Thyroid gland (tissue), 4 donors: ENCODE measurements around the gene LDHA. TPM values are rescaled to one million over a fixed set of nuclear protein-coding genes. Genes with fewer than 3 reads are reported as not detected.

Experiments
- DNase-seq, 2 donors: peaks; one replicate each; pipeline ENCODE4 v3.0.0-alpha.2; 2019
- H3K27ac ChIP-seq, 3 donors: fragments of 200-600 bp; sonication (generic); 1 replicate in 2 of 3; 2 replicates in 1 of 3; pipeline ENCODE4 v1.5.1; 2016 to 2019; ENCODE audit warnings: mild to moderate bottlenecking in 1 of 3, moderate library complexity in 1 of 3
- H3K27me3 ChIP-seq: fragments of 200-600 bp; sonication (generic); one replicate; pipeline ENCODE4 v1.5.1; 2019
- H3K36me3 ChIP-seq, 2 donors: fragments of 200-600 bp; sonication (generic); one replicate each; pipeline ENCODE4 v1.5.1; 2016 to 2019
- H3K4me1 ChIP-seq, 2 donors: fragments of 200-600 bp; sonication (generic); one replicate each; pipeline ENCODE4 v1.5.1; 2017 to 2019
- H3K4me3 ChIP-seq, 3 donors: fragments of 200-600 bp; sonication (generic); replicated peaks in 1 of 3; 1 replicate in 2 of 3; 2 replicates in 1 of 3; pipeline ENCODE4 v1.5.1; 2016; ENCODE audit warnings: mild to moderate bottlenecking in 1 of 3
- H3K9me3 ChIP-seq: fragments of 200-600 bp; sonication (generic); one replicate; pipeline ENCODE4 v1.5.1; 2017
- POLR2A ChIP-seq, 2 donors: fragments of 450-650 bp; IDR thresholded peaks; one replicate each; pipeline ENCODE4 v1.6.1; 2017; ENCODE audit warnings: antibody characterized with exemption in 2 of 2, mild to moderate bottlenecking in 2 of 2, moderate library complexity in 1 of 2
- WGBS, 2 donors: methylation state at CpG; one replicate each; pipeline ENCODE4 v1.1.5; 2017; 5-methylcytosine and 5-hydroxymethylcytosine counted together
- intact Hi-C: fragments of 100-400 bp; cut with DNase I; formaldehyde crosslinking; loops from one replicate; pipeline ENCODE4 v1.15.1; 2023
- total RNA-seq, 4 donors: library from RNA; depleted of rRNA; stranded (reverse); fragments of >200 nt; gene quantifications; one replicate each; pipeline ENCODE4 v1.2.3, GENCODE V29; 2016
- TF ChIP-seq, protein P1 (sequence below), 6 experiments: fragments of 200-600 bp in 3 of 6; fragments of 450-650 bp in 3 of 6; sonication (generic) in 3 of 6; IDR thresholded peaks; one replicate each; pipeline ENCODE4 v1.5.1; 2016 to 2019; ENCODE audit warnings: antibody characterized with exemption in 6 of 6, mild to moderate bottlenecking in 2 of 6, inconsistent platforms in 1 of 6, moderate library complexity in 1 of 6

LDHA gene
- total RNA-seq, 4 donors from 2014 or later = 268 to 456 (median 345) TPM

GRCh38 chr11:18392434-18393321 lies 1.7 kb upstream of the LDHA start:
- intact Hi-C loops = no loop called here
- Histone ChIP-seq H3K4me1 (peaks cover 12 to 14% of the 10 kb centered on the region in 2 donors), H3K27me3 (no peaks in the 10 kb centered on the region), H3K4me3 (no peak overlapping the region), H3K27ac (peak overlapping the region in 1 of 3 donors; percentile 97), H3K36me3 (peaks cover 6 to 10% of the 10 kb centered on the region in 2 donors), H3K9me3 (no peaks in the 10 kb centered on the region)
- WGBS, 2 donors = 94% methylated on average over 4 of the region's 4 CpGs
- DNase-seq = no peak
- no peak for TF ChIP-seq POLR2A (IDR thresholded peaks at IDR 0.05)
- TF ChIP-seq, protein P1, sequence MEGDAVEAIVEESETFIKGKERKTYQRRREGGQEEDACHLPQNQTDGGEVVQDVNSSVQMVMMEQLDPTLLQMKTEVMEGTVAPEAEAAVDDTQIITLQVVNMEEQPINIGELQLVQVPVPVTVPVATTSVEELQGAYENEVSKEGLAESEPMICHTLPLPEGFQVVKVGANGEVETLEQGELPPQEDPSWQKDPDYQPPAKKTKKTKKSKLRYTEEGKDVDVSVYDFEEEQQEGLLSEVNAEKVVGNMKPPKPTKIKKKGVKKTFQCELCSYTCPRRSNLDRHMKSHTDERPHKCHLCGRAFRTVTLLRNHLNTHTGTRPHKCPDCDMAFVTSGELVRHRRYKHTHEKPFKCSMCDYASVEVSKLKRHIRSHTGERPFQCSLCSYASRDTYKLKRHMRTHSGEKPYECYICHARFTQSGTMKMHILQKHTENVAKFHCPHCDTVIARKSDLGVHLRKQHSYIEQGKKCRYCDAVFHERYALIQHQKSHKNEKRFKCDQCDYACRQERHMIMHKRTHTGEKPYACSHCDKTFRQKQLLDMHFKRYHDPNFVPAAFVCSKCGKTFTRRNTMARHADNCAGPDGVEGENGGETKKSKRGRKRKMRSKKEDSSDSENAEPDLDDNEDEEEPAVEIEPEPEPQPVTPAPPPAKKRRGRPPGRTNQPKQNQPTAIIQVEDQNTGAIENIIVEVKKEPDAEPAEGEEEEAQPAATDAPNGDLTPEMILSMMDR (IDR thresholded peaks at IDR 0.05) = no peak

DNA sequence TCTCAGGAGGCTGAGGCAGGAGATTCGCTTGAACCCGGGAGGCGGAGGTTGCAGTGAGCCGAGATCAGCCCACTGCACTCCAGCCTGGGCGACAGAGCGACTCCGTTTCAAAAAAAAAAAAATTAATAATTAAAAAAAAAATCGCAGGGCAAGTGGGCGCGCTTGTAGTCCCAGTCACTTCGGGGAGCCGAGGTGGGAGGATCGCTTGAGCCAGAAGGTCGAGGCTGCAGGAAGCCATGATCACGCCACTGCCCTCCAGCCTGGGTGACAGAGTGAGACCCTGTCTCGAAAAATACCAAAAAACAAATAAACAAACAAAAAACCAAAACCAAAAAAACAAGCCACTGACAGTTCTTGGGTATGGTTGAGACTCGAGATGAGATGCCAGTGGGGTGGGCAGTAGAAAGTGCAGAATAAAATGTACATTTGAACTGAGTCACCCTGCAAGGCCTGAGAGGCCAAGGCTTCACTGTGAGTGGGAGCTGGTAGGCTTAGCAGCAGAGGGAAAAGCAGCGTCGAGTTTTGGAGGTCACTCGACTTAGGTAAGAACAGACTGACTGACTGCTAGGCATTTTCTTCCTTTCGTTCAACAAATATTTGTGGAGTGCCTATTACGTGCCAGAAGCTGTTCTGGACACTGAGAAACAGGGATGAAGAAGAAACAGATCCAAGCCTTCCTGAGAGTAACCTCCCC lies 635 bp upstream of the LDHA start:
- peaks cover 15 to 17% of the 10 kb centered on the region in 2 donors for H3K36me3 ChIP-seq
- WGBS, 2 donors = 75 to 76% methylated on average over 22 of the region's 22 CpGs
- peaks cover 12 to 14% of the 10 kb centered on the region in 2 donors for H3K4me1 ChIP-seq
- TF ChIP-seq, protein P1 (IDR thresholded peaks at IDR 0.05) = no peak
- no peak for TF ChIP-seq POLR2A (IDR thresholded peaks at IDR 0.05)
- H3K4me3 ChIP-seq = peak overlapping the region in 1 of 3 donors; percentile 90
- DNase-seq = peak in 1 of 2 donors; percentile 14
- intact Hi-C loops = no loop called here
- H3K9me3 ChIP-seq = no peaks in the 10 kb centered on the region
- H3K27ac ChIP-seq = peak overlapping the region; percentile 88 to 98 (median 97)
- no peaks in the 10 kb centered on the region for H3K27me3 ChIP-seq

DNA sequence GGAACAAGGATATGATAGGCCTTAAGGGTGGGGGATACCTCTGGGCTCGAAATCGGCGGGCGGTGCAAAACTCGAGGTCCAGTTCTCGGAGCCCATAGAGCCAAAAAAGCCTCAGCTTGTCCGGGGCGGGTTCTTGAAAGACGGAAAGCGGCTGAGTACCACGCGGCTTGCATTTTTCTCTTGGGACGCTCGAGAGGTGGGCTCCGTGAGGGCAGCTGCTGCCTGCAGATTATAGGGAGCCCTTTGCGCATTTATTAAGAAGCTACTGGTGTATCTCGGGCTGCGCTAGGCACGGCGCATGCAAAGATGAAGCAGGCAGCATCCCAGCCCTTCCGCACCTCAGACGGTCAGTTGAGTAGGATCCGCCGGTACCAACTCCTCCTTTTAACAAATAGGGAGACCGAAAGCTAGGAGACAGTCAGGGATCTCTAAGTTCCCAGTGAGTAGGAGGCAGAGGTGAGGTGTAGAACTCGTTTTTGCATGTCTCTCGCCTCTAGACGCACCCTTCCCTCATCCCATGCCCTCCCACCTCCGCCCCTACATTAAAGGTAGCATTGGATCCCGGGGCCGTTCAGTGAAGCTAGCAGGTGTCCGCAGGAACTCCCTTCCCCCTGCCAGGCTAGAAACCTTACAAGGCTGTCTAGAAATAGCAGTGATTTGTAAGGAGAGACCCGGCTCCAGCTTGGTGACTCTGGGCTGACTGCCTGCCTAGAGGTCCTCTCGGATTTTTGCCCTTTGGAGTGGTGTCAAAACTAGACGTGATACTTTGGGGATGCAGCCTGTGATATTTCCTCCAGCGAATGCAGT lies 768 bp downstream of the LDHA start:
- intact Hi-C loops = loop anchor here (5.0 kb wide), 1 partner anchor 73 kb away; the partner anchor contains the start of genes GTF2H1 and HPS5
- H3K9me3 ChIP-seq = no peaks in the 10 kb centered on the region
- TF ChIP-seq POLR2A (IDR thresholded peaks at IDR 0.05) = no peak
- TF ChIP-seq, protein P1 (IDR thresholded peaks at IDR 0.05) = no peak
- 1% methylated on average over 35 of the region's 36 CpGs for WGBS, 2 donors
- H3K4me1 ChIP-seq = peaks cover 12 to 14% of the 10 kb centered on the region in 2 donors
- H3K4me3 ChIP-seq = peak overlapping the region; percentile 74 to 90 (median 80)
- H3K27me3 ChIP-seq = no peaks in the 10 kb centered on the region
- H3K36me3 ChIP-seq = peaks cover 29 to 30% of the 10 kb centered on the region in 2 donors
- H3K27ac ChIP-seq = peak overlapping the region; percentile 88 to 98 (median 97)
- DNase-seq = peak in 1 of 2 donors; percentile 28

GRCh38 chr11:18395735-18396504 lies 1.6 kb downstream of the LDHA start:
- intact Hi-C loops = loop anchor here (5.0 kb wide), 1 partner anchor 74 kb away; the partner anchor contains the start of genes GTF2H1 and HPS5

More at GRCh38 chr11:18395735-18396504, 1.6 kb downstream of the LDHA start:
- peaks cover 12 to 14% of the 10 kb centered on the region in 2 donors for H3K4me1 ChIP-seq
- peaks cover 37 to 38% of the 10 kb centered on the region in 2 donors for H3K36me3 ChIP-seq
- peak; percentile 99 for DNase-seq
- peak overlapping the region; percentile 88 to 98 (median 97) for H3K27ac ChIP-seq
- peak overlapping the region; percentile 74 to 90 (median 80) for H3K4me3 ChIP-seq
- H3K9me3 ChIP-seq = no peaks in the 10 kb centered on the region
- 0 to 1% methylated on average over 20 to 34 of the region's 46 CpGs for WGBS, 2 donors
- TF ChIP-seq, protein P1 (IDR thresholded peaks at IDR 0.05) = peak in 1 of 6 experiments; percentile 4
- peak in 1 of 2 donors; percentile 86 for TF ChIP-seq POLR2A (IDR thresholded peaks at IDR 0.05)
- no peaks in the 10 kb centered on the region for H3K27me3 ChIP-seq
